ENCODE results near the gene CABP4. TPM values are rescaled to one million over a fixed set of nuclear protein-coding genes. Genes with fewer than 3 reads are reported as not detected.

Gene CABP4
- total and polyA plus RNA-seq, 8 donors = 0.43 to 1.7 (median 0.62) TPM; not detected in 2

DNA sequence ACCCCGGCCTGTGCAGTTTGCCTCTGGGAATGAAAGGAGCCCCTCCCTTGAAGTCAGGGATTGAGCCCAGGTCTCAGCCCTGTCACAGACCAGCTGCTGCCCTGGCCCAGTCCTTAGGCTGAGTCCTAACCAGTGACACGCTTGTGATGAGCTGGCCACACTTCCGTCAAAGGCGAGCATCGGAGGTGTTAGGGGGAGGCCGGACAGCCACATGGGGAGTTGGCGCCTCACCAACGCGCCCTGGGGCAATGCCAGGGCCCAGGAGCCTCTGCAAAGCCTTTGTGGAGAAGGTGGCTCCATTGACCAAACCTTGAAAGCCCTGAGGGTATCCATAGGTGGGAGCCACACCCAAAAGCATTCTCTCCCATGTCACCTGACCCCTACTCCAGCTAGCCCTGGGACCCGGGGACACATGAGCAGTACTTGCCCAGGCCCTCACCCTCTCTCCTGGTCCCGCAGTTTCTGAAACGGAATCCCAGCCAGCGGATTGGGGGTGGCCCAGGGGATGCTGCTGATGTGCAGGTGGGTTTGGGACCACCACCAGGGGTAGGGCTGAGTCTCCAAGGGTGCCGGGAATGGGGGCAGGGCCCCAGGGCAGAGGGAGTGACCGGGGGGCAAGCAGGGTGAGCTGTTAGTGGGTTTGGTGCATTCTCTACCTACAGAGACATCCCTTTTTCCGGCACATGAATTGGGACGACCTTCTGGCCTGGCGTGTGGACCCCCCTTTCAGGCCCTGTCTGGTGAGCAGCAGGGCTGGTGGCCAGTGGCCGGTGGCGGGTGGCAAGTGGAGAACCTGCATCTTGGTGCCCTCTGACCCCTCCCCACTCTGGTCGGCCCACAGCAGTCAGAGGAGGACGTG is 21.4 kb upstream of the CABP4 start:
- H3K27me3 ChIP-seq = no peaks in the 10 kb centered on the region
- DNase-seq = no peak
- H3K4me1 ChIP-seq = peaks cover 12 to 60% (median 42%) of the 10 kb centered on the region in 4 donors
- intact Hi-C loops (cut with DNase I; ENCODE audit: low total_unique reads) = loop anchor here (10.0 kb wide), 1 partner anchor 71 kb away; the partner anchor contains the start of genes CDK2AP2 and PITPNM1
- peak overlapping the region in 1 of 5 donors; percentile 96 for H3K27ac ChIP-seq
- peaks cover 49 to 92% (median 86%) of the 10 kb centered on the region in 4 donors for H3K36me3 ChIP-seq
- TF ChIP-seq, protein P1, sequence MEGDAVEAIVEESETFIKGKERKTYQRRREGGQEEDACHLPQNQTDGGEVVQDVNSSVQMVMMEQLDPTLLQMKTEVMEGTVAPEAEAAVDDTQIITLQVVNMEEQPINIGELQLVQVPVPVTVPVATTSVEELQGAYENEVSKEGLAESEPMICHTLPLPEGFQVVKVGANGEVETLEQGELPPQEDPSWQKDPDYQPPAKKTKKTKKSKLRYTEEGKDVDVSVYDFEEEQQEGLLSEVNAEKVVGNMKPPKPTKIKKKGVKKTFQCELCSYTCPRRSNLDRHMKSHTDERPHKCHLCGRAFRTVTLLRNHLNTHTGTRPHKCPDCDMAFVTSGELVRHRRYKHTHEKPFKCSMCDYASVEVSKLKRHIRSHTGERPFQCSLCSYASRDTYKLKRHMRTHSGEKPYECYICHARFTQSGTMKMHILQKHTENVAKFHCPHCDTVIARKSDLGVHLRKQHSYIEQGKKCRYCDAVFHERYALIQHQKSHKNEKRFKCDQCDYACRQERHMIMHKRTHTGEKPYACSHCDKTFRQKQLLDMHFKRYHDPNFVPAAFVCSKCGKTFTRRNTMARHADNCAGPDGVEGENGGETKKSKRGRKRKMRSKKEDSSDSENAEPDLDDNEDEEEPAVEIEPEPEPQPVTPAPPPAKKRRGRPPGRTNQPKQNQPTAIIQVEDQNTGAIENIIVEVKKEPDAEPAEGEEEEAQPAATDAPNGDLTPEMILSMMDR (IDR thresholded peaks at IDR 0.05) = no peak
- TF ChIP-seq EP300 (IDR thresholded peaks at IDR 0.05) (no peak), POLR2AphosphoS5 (IDR thresholded peaks at IDR 0.05) (no peak), POLR2A (IDR thresholded peaks at IDR 0.05) (no peak)
- H3K4me3 ChIP-seq = no peak overlapping the region
- no peaks in the 10 kb centered on the region for H3K9me3 ChIP-seq
- WGBS, 5 donors = 77 to 83% (median 78%) methylated on average over 17 to 22 of the region's 22 CpGs

DNA sequence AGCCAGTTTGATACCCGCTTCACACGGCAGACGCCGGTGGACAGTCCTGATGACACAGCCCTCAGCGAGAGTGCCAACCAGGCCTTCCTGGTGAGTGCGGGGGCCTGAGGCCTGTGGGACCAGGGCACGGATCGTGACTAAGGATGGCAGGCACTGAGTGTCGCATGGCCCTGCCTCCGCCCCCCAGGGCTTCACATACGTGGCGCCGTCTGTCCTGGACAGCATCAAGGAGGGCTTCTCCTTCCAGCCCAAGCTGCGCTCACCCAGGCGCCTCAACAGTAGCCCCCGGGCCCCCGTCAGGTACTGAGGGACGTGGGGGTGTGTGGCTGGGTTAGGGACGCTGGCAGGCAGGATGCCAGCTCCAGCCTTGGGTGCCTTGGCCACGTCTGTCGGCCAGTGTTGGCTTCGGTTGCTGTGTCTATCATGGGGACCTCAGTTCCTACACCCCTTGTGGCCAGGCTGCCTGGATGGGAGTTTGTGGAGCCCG is 20.7 kb upstream of the CABP4 start:
- Histone ChIP-seq H3K4me1 (peaks cover 6 to 60% (median 41%) of the 10 kb centered on the region in 4 donors), H3K9me3 (no peaks in the 10 kb centered on the region), H3K36me3 (peaks cover 49 to 99% (median 93%) of the 10 kb centered on the region in 4 donors), H3K27me3 (no peaks in the 10 kb centered on the region), H3K27ac (peak overlapping the region in 1 of 5 donors; percentile 96), H3K4me3 (peak overlapping the region in 1 of 4 donors; percentile 45)
- intact Hi-C loops (cut with DNase I; ENCODE audit: low total_unique reads) = loop anchor here (10.0 kb wide), 1 partner anchor 70 kb away; the partner anchor contains the start of genes CDK2AP2 and PITPNM1
- no peak for DNase-seq
- WGBS, 5 donors = 71 to 84% (median 74%) methylated on average over 10 to 23 of the region's 23 CpGs
- no peak for TF ChIP-seq POLR2A (IDR thresholded peaks at IDR 0.05)
- TF ChIP-seq, protein P1 (IDR thresholded peaks at IDR 0.05) = no peak
- peak in 1 of 3 donors; percentile 4 for TF ChIP-seq POLR2AphosphoS5 (IDR thresholded peaks at IDR 0.05)

DNA sequence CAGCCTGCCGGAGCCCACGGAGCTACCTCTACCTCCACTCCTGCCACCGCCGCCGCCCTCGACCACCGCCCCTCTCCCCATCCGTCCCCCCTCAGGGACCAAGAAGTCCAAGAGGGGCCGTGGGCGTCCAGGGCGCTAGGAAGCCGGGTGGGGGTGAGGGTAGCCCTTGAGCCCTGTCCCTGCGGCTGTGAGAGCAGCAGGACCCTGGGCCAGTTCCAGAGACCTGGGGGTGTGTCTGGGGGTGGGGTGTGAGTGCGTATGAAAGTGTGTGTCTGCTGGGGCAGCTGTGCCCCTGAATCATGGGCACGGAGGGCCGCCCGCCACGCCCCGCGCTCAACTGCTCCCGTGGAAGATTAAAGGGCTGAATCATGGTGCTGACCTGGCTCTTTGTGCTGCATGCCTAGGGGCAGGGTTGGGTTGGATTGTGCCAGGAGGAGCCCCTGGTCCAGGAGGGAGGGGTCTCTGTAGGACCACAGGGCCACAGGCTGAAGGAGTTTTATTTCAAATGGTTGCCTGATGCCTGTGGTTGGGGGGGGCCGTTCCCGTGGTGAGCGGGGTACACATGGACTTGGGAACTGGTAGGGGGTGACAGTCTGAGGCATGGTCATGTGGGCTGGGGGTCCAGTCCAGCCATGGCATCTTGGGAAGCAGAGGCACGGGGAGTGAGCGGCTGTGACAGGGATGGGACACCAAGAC is 20.0 kb upstream of the CABP4 start:
- peak overlapping the region in 1 of 5 donors; percentile 96 for H3K27ac ChIP-seq
- peaks cover 7 to 60% (median 41%) of the 10 kb centered on the region in 4 donors for H3K4me1 ChIP-seq
- WGBS, 5 donors = 70 to 81% (median 76%) methylated on average over 23 to 26 of the region's 26 CpGs
- no peaks in the 10 kb centered on the region for H3K9me3 ChIP-seq
- DNase-seq = no peak
- H3K36me3 ChIP-seq = peaks cover 49 to 99% (median 97%) of the 10 kb centered on the region in 4 donors
- TF ChIP-seq EP300 (IDR thresholded peaks at IDR 0.05) (no peak), POLR2AphosphoS5 (IDR thresholded peaks at IDR 0.05) (no peak), POLR2A (IDR thresholded peaks at IDR 0.05) (no peak)
- TF ChIP-seq, protein P1 (IDR thresholded peaks at IDR 0.05) = no peak
- H3K27me3 ChIP-seq = no peaks in the 10 kb centered on the region
- intact Hi-C loops (cut with DNase I; ENCODE audit: low total_unique reads) = loop anchor here (10.0 kb wide), 1 partner anchor 70 kb away; the partner anchor contains the start of genes CDK2AP2 and PITPNM1
- H3K4me3 ChIP-seq = peak overlapping the region in 2 of 4 donors; percentile 33 to 45
